A549 (cell line): Measurements from ENCODE around the gene HTR2A. TPM values are rescaled to one million over a fixed set of nuclear protein-coding genes. Genes with fewer than 3 reads are reported as not detected.

Experiments used
- ATAC-seq, 2 experiments: fragments of 200-7000 bp in 1 of 2; fragments of >200 bp in 1 of 2; cut with Nextera tagmentation in 1 of 2; cut with Tn5 transposase in 1 of 2; 3 replicates each; pipeline versions ENCODE4 v1.8.0 to v1.9.1; 2018 to 2020; ENCODE audit warnings: mild to moderate bottlenecking in 1 of 2, moderate library complexity in 1 of 2
- CTCF ChIA-PET: fragments of 300-600 bp; sonication (Branson Sonifier 250); formaldehyde crosslinking; extraction: SDS; loops from one replicate; lab custom pipeline; 2021; ENCODE audit warnings: antibody characterized with exemption, inconsistent platforms; lab: Yijun Ruan, JAX
- POLR2A ChIA-PET: fragments of 350-600 bp; formaldehyde crosslinking; extraction: SDS; loops from one replicate; lab custom pipeline; 2021; ENCODE audit warnings: antibody characterized with exemption, inconsistent platforms; lab: Yijun Ruan, JAX
- DNase-seq, 2 experiments: peaks; one replicate each; pipeline versions ENCODE4 v3.0.0 to v3.0.0-alpha.2; 2011 to 2016; ENCODE audit warnings: low read depth in 1 of 2, low spot score in 1 of 2
- FAIRE-seq: peaks from 2 replicates; lab custom pipeline; 2011; peaks lifted over from hg19 to GRCh38; lab: Jason Lieb, UNC
- H3K27ac ChIP-seq, 2 experiments: fragments of >200 bp; sonication (Bioruptor Twin); formaldehyde crosslinking; 3 replicates each; pipeline ENCODE4 v1.5.1; 2016 to 2017
- H3K4me1 ChIP-seq: fragments of >200 bp; sonication (Bioruptor Twin); formaldehyde crosslinking; 3 replicates; pipeline ENCODE4 v1.6.1; 2016
- H3K4me2 ChIP-seq: fragments of >200 bp; sonication (Bioruptor Twin); formaldehyde crosslinking; 3 replicates; pipeline ENCODE4 v1.6.1; 2016
- H3K4me3 ChIP-seq: fragments of >200 bp; sonication (Bioruptor Twin); formaldehyde crosslinking; 3 replicates; pipeline ENCODE4 v1.5.1; 2016
- H3K9me3 ChIP-seq: fragments of >200 bp; sonication (Bioruptor Twin); formaldehyde crosslinking; 3 replicates; pipeline ENCODE4 v1.6.1; 2016
- BCL3 ChIP-seq: fragments of >200 bp; sonication (Bioruptor Twin); formaldehyde crosslinking; IDR thresholded peaks from 3 replicates; pipeline ENCODE4 v1.6.1; 2016
- BHLHE40 ChIP-seq: IDR thresholded peaks from 2 replicates; pipeline ENCODE4 v1.6.1; 2012; ENCODE audit warnings: low read depth, low read length, inconsistent platforms
- CBX2 ChIP-seq: fragments of 200-600 bp; sonication (generic); IDR thresholded peaks from 2 replicates; pipeline ENCODE4 v1.6.1; 2016; ENCODE audit warnings: low read depth, mild to moderate bottlenecking, borderline replicate concordance
- E2F6 ChIP-seq: IDR thresholded peaks from 2 replicates; pipeline ENCODE4 v1.6.1; 2012; ENCODE audit warnings: low read depth, borderline replicate concordance
- EHMT2 ChIP-seq: fragments of 200-600 bp; sonication (generic); IDR thresholded peaks from 2 replicates; pipeline ENCODE4 v1.6.1; 2016; ENCODE audit warnings: antibody characterized with exemption, low read depth, mild to moderate bottlenecking, moderate library complexity
- EP300 ChIP-seq, 2 experiments: fragments of >200 bp; sonication (Bioruptor Twin); formaldehyde crosslinking; IDR thresholded peaks; 2 replicates in 1 of 2; 3 replicates in 1 of 2; pipeline ENCODE4 v1.6.1; 2016 to 2017
- FOXS1 ChIP-seq: fragments of 250-450 bp; sonication (Bioruptor Pico); IDR thresholded peaks from 2 replicates; pipeline ENCODE4 v1.5.0; 2020; ENCODE audit warnings: mild to moderate bottlenecking, moderate library complexity
- GATA3 ChIP-seq: IDR thresholded peaks from 2 replicates; pipeline ENCODE4 v1.6.1; 2012; ENCODE audit warnings: borderline replicate concordance
- HOXB13 ChIP-seq: fragments of 250-450 bp; sonication (Bioruptor Pico); IDR thresholded peaks from 2 replicates; pipeline ENCODE4 v1.5.0; 2020; ENCODE audit warnings: low read depth, mild to moderate bottlenecking, moderate library complexity
- JUN ChIP-seq, 2 experiments: fragments of >200 bp; sonication (Bioruptor Twin); formaldehyde crosslinking; IDR thresholded peaks; 2 replicates in 1 of 2; 3 replicates in 1 of 2; pipeline ENCODE4 v1.6.1; 2016 to 2017
- KDM5A ChIP-seq: fragments of 200-600 bp; sonication (generic); IDR thresholded peaks from 2 replicates; pipeline ENCODE4 v1.6.1; 2016; ENCODE audit warnings: antibody characterized with exemption, mild to moderate bottlenecking
- MAX ChIP-seq: IDR thresholded peaks from 2 replicates; pipeline ENCODE4 v1.6.1; 2012
- MYC ChIP-seq: IDR thresholded peaks from 2 replicates; pipeline ENCODE4 v1.6.1; 2012; ENCODE audit warnings: mild to moderate bottlenecking, inconsistent platforms, low read length, improper control_type of control experiment, borderline replicate concordance
- NFE2L2 ChIP-seq: fragments of 150-350 bp; conservative IDR thresholded peaks from 2 replicates; pipeline ENCODE4 v1.6.1; 2014; ENCODE audit warnings: low read length
- PHF8 ChIP-seq: fragments of 200-600 bp; sonication (generic); IDR thresholded peaks from 2 replicates; pipeline ENCODE4 v1.6.1; 2016; ENCODE audit warnings: low read depth, mild to moderate bottlenecking, antibody characterized with exemption, moderate library complexity, borderline replicate concordance
- RARB ChIP-seq: fragments of 250-450 bp; sonication (Bioruptor Pico); IDR thresholded peaks from 2 replicates; pipeline ENCODE4 v1.8.0; 2021; ENCODE audit warnings: mild to moderate bottlenecking, moderate library complexity
- RNF2 ChIP-seq: fragments of 200-600 bp; sonication (generic); IDR thresholded peaks from 2 replicates; pipeline ENCODE4 v1.6.1; 2016; ENCODE audit warnings: low read depth, mild to moderate bottlenecking, antibody characterized with exemption, moderate library complexity, borderline replicate concordance
- SMC3 ChIP-seq: fragments of >200 bp; sonication (Bioruptor Twin); formaldehyde crosslinking; IDR thresholded peaks from 3 replicates; pipeline ENCODE4 v1.6.1; 2018; ENCODE audit warnings: inconsistent platforms
- TP53 ChIP-seq: fragments of 250-450 bp; sonication (Bioruptor Pico); IDR thresholded peaks from 2 replicates; pipeline ENCODE4 v1.5.0; 2021; ENCODE audit warnings: mild to moderate bottlenecking, moderate library complexity
- USF2 ChIP-seq: fragments of 450-650 bp; IDR thresholded peaks from 2 replicates; pipeline ENCODE4 v1.6.1; 2014; ENCODE audit warnings: antibody characterized with exemption
- ZFP36 ChIP-seq: fragments of 450-650 bp; IDR thresholded peaks from 2 replicates; pipeline ENCODE4 v1.6.1; 2014; ENCODE audit warnings: borderline replicate concordance; ENCODE audit not compliant: partially characterized antibody
- ZSCAN20 ChIP-seq: fragments of 250-450 bp; sonication (Bioruptor Pico); IDR thresholded peaks from 2 replicates; pipeline ENCODE4 v1.8.0; 2022; ENCODE audit warnings: mild to moderate bottlenecking, moderate library complexity
- WGBS: methylation state at CpG from one replicate; pipeline ENCODE4 v1.1.6; 2017; ENCODE audit errors: missing lambda C conversion rate; 5-methylcytosine and 5-hydroxymethylcytosine counted together
- polyA plus RNA-seq, 4 experiments: library from polyadenylated mRNA; depleted of rRNA in 3 of 4; stranded (reverse); fragments of >200 nt; fragmentation: RNase III in 1 of 4; extraction: RNeasy Plus Mini Kit Qiagen cat#74134 plus additional on column Dnase treatment in 1 of 4; gene quantifications; 2 replicates in 3 of 4; 3 replicates in 1 of 4; pipeline ENCODE4 v1.2.3, GENCODE V29; 2011 to 2017
- TF ChIP-seq, protein P1 (sequence below): fragments of 250-450 bp; sonication (Bioruptor Pico); IDR thresholded peaks from 2 replicates; pipeline ENCODE4 v1.5.0; 2020; ENCODE audit warnings: low read depth, mild to moderate bottlenecking, moderate library complexity

Gene HTR2A
- polyA plus RNA-seq, 2 of the 4 experiments (the other 2 are of a cell fraction) = not detected

DNA sequence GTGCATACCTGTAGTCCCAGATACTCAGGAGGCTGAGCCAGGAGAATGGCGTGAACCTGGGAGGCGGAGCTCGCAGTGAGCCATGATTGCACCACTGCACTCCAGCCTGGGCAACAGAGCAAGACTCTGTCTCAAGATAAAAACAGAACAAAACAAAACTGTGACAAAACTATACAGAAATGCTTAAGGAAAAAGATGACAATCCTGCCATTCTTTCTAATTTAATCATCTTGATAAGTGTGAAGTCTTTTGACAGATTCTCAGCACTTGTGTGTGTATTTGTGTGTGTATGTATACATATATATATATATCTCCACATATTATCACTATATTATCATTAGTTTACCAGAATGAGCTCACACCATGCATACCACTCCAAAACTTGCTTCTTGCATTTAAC is 12.3 kb downstream of the HTR2A start:
- ChIA-PET POLR2A (no interaction called here), CTCF (interaction anchor here (0.7 kb wide), 1 partner anchor 9 kb away, joined by 3 read pairs; no protein-coding TSS in a partner anchor)
- FAIRE-seq (no peak), ATAC-seq (no peak), DNase-seq (no peak)
- TF ChIP-seq EP300 (IDR thresholded peaks at IDR 0.05) (no peak), EHMT2 (no peak), ZSCAN20 (CRISPR knock-in tag) (no peak)
- Histone ChIP-seq H3K4me2 (no peak overlapping the region), H3K27ac (no peak overlapping the region), H3K9me3 (no peaks in the 10 kb centered on the region), H3K4me1 (no peaks in the 10 kb centered on the region), H3K4me3 (no peak overlapping the region)
- 10% methylated on average over 3 of the region's 3 CpGs for WGBS

DNA sequence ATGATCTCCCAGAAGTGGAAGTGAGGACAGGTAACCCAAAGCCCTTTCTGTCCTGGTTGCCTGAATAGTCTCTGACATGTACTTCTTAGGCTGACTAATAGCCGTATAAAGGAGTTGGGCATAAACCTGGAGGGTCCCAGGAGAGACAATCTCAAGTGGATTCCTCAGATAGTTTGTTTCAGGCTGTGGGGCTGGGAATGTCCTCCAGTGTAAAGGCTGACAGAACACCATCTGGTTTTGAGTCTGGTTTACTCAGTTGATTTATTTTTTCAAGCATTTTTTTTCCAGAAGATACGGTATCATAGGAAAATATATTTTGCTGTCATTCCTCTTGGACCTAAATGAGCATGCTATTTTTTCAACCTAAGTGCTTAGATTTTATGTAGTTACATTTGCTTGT is 15.2 kb downstream of the HTR2A start:
- ATAC-seq (no peak), FAIRE-seq (no peak), DNase-seq (no peak)
- WGBS = 3% methylated on average over 2 of the region's 2 CpGs
- no peaks in the 10 kb centered on the region for H3K4me1 ChIP-seq
- H3K4me3 ChIP-seq = no peak overlapping the region
- no peak overlapping the region for H3K4me2 ChIP-seq
- no peaks in the 10 kb centered on the region for H3K9me3 ChIP-seq
- TF ChIP-seq TP53 = no peak
- TF ChIP-seq KDM5A = no peak
- no peak for TF ChIP-seq ZFP36
- no peak for TF ChIP-seq RARB (CRISPR knock-in tag)
- TF ChIP-seq BHLHE40 = no peak
- TF ChIP-seq HOXB13 (CRISPR knock-in tag) = no peak
- no peak for TF ChIP-seq FOXS1
- TF ChIP-seq JUN (IDR thresholded peaks at IDR 0.05) = no peak
- TF ChIP-seq SMC3 = no peak
- TF ChIP-seq MAX = no peak
- TF ChIP-seq RNF2 = no peak
- no peak for TF ChIP-seq BCL3
- POLR2A ChIA-PET = no interaction called here
- H3K27ac ChIP-seq = no peak overlapping the region
- CTCF ChIA-PET = no interaction called here

GRCh38 chr13:46874006-46874405 is 22.8 kb downstream of the HTR2A start:
- Histone ChIP-seq H3K4me3 (no peak overlapping the region), H3K4me2 (no peak overlapping the region), H3K9me3 (no peaks in the 10 kb centered on the region), H3K27ac (no peak overlapping the region), H3K4me1 (no peaks in the 10 kb centered on the region)
- ATAC-seq (no peak), DNase-seq (no peak), FAIRE-seq (no peak)
- 26% methylated on average over 5 of the region's 5 CpGs for WGBS
- ChIA-PET POLR2A (no interaction called here), CTCF (no interaction called here)
- TF ChIP-seq HOXB13 (CRISPR knock-in tag) (no peak), KDM5A (no peak), NFE2L2 (no peak), GATA3 (no peak), BHLHE40 (no peak), FOXS1 (no peak), CBX2 (no peak)

DNA sequence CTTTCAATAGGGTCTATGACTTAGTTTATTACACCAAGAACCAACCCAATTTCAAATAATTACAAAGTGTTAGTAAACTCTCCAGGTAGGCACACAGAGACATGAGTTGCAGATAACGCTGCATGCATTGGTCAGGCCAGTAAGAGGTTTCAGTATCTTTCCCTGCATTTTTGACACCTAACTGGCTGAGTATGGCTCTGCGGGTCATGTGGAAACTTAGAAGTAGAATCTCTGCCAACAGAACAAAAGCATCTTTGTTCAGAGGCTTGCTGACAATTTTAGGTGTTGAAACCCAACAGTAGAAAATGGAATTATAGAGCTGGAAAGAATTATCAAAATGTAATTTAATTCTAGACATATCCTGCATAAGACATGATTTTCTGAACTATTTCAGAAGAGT is 25.3 kb downstream of the HTR2A start:
- POLR2A ChIA-PET = no interaction called here
- CTCF ChIA-PET = no interaction called here
- TF ChIP-seq MAX (no peak), PHF8 (no peak), HOXB13 (CRISPR knock-in tag) (no peak), RNF2 (no peak), E2F6 (no peak), NFE2L2 (no peak), MYC (no peak), CBX2 (no peak), USF2 (no peak)
- TF ChIP-seq, protein P1, sequence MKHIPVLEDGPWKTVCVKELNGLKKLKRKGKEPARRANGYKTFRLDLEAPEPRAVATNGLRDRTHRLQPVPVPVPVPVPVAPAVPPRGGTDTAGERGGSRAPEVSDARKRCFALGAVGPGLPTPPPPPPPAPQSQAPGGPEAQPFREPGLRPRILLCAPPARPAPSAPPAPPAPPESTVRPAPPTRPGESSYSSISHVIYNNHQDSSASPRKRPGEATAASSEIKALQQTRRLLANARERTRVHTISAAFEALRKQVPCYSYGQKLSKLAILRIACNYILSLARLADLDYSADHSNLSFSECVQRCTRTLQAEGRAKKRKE = no peak
- no peak for DNase-seq
- WGBS = 0% methylated on average over 2 of the region's 2 CpGs
- Histone ChIP-seq H3K9me3 (no peaks in the 10 kb centered on the region), H3K4me3 (no peak overlapping the region), H3K4me2 (no peak overlapping the region), H3K27ac (no peak overlapping the region), H3K4me1 (no peaks in the 10 kb centered on the region)
- no peak for FAIRE-seq
- ATAC-seq = no peak
